K562 (cell line): Measurements from ENCODE around the gene STX1A.

ENCODE experiments used
- FOSL1 ChIP-seq: fragments of 200-800 bp; sonication (Bioruptor generic); conservative IDR thresholded peaks from 2 replicates; pipeline ENCODE4 v1.6.1; 2016; ENCODE audit warnings: missing genetic modification characterization, missing compliant biosample characterization
- FOXJ3 ChIP-seq: sonication (generic); formaldehyde crosslinking; IDR thresholded peaks from 2 replicates; pipeline ENCODE4 v1.4.0; 2020; ENCODE audit warnings: mild to moderate bottlenecking, missing genetic modification reagents
- KAT2B ChIP-seq: IDR thresholded peaks from one replicate; pipeline ENCODE4 v1.6.1; 2012; ENCODE audit warnings: low read depth, mild to moderate bottlenecking, control low read depth, inconsistent platforms, low read length, moderate library complexity
- MXI1 ChIP-seq: IDR thresholded peaks from 2 replicates; pipeline ENCODE4 v1.6.1; 2011; ENCODE audit warnings: low read depth, mild to moderate bottlenecking, improper control_type of control experiment, low read length
- TARDBP ChIP-seq: fragments of 450-650 bp; IDR thresholded peaks from 2 replicates; pipeline ENCODE4 v1.6.1; 2016
- TF ChIP-seq, protein P1 (sequence below): sonication (generic); formaldehyde crosslinking; IDR thresholded peaks from 2 replicates; pipeline ENCODE4 v1.8.0; 2023; ENCODE audit warnings: mild to moderate bottlenecking, missing genetic modification reagents
- TF ChIP-seq, protein P2 (sequence below): sonication (generic); formaldehyde crosslinking; IDR thresholded peaks from 2 replicates; pipeline ENCODE4 v1.8.1; 2022; ENCODE audit warnings: missing genetic modification reagents

DNA sequence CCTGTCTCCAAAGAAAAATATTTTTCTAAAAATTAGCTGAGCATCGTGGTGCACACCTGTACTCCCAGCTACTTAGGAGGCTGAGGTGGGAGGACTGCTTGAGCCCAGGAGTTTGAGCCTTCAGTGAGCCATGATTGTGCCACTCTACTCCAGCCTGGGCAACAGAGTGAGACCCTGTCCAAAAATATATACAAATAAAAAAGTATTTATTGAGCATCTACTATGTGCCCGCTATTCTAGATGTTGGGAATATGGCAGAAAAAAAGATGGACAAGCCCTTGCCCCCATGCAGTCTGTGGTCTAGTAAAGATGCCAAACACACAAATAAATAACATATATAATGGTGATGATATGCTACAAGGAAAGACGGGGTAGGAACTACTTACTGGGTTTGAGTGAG lies 4.3 kb upstream of the STX1A start:
- TF ChIP-seq FOXJ3 (CRISPR knock-in tag) (no peak), TARDBP (no peak), FOSL1 (tag) (no peak), MXI1 (no peak), KAT2B (no peak)
- TF ChIP-seq, protein P1, sequence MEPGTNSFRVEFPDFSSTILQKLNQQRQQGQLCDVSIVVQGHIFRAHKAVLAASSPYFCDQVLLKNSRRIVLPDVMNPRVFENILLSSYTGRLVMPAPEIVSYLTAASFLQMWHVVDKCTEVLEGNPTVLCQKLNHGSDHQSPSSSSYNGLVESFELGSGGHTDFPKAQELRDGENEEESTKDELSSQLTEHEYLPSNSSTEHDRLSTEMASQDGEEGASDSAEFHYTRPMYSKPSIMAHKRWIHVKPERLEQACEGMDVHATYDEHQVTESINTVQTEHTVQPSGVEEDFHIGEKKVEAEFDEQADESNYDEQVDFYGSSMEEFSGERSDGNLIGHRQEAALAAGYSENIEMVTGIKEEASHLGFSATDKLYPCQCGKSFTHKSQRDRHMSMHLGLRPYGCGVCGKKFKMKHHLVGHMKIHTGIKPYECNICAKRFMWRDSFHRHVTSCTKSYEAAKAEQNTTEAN (CRISPR knock-in tag) = no peak
- TF ChIP-seq, protein P2, sequence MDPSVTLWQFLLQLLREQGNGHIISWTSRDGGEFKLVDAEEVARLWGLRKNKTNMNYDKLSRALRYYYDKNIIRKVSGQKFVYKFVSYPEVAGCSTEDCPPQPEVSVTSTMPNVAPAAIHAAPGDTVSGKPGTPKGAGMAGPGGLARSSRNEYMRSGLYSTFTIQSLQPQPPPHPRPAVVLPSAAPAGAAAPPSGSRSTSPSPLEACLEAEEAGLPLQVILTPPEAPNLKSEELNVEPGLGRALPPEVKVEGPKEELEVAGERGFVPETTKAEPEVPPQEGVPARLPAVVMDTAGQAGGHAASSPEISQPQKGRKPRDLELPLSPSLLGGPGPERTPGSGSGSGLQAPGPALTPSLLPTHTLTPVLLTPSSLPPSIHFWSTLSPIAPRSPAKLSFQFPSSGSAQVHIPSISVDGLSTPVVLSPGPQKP = no peak
